ENCODE results near the gene BMPR1B.

- TF ChIP-seq CTCF (IDR thresholded peaks at IDR 0.05) (no peak), EZH2 (IDR thresholded peaks at IDR 0.05; ENCODE audit: borderline replicate concordance, insufficient read depth, low read depth, low read length, poor library complexity, severe bottlenecking) (no peak)
Observed at GRCh38 chr4:94961420-94961819, 203.7 kb downstream of the BMPR1B start.
